Naive thymus-derived CD8-positive, alpha-beta T cell (primary cell): ENCODE results near the gene PRPF40A. TPM values are rescaled to one million over a fixed set of nuclear protein-coding genes. Genes with fewer than 3 reads are reported as not detected.

Source experiments
- ATAC-seq, 2 donors: fragments of 150-1000 bp; cut with Tn5 transposase in 1 of 2; sonication (Bioruptor Pico), chemical (Tn5 transposase) in 1 of 2; 1 replicate in 1 of 2; 2 replicates in 1 of 2; pipeline ENCODE4 v1.10.0; 2021; ENCODE audit warnings: mild to moderate bottlenecking in 2 of 2, moderate library complexity in 2 of 2
- POLR2A ChIA-PET: fragments of 350-600 bp; sonication (Branson Sonifier 250); formaldehyde crosslinking; loops from one replicate; lab custom pipeline; 2021; ENCODE audit warnings: antibody characterized with exemption; lab: Charles Lee
- DNase-seq, 10 donors: peaks; one replicate each; pipeline versions ENCODE4 v3.0.0 to v3.0.0-alpha.2; 2020 to 2022
- H3K27ac Mint-ChIP-seq, 10 donors: one replicate each; pipeline ENCODE4 v1.8.0; 2020 to 2022; ENCODE audit warnings: mild to moderate bottlenecking in 10 of 10, mixed read lengths in 10 of 10, moderate library complexity in 4 of 10, inconsistent platforms in 1 of 10
- H3K27me3 Mint-ChIP-seq, 5 donors: one replicate each; pipeline ENCODE4 v1.8.0; 2021 to 2022; ENCODE audit warnings: mixed read lengths in 5 of 5
- H3K36me3 Mint-ChIP-seq, 3 donors: one replicate each; pipeline ENCODE4 v1.8.0; 2020 to 2022; ENCODE audit warnings: mixed read lengths in 3 of 3, mild to moderate bottlenecking in 2 of 3, inconsistent platforms in 1 of 3
- H3K4me1 Mint-ChIP-seq, 4 donors: one replicate each; pipeline ENCODE4 v1.8.0; 2021 to 2022; ENCODE audit warnings: mixed read lengths in 4 of 4
- H3K4me3 Mint-ChIP-seq, 10 donors: one replicate each; pipeline ENCODE4 v1.8.0; 2020 to 2022; ENCODE audit warnings: mild to moderate bottlenecking in 10 of 10, mixed read lengths in 10 of 10, moderate library complexity in 6 of 10, inconsistent platforms in 1 of 10
- H3K9me3 Mint-ChIP-seq, 9 donors: one replicate each; pipeline ENCODE4 v1.8.0; 2020 to 2022; ENCODE audit warnings: mixed read lengths in 9 of 9, mild to moderate bottlenecking in 3 of 9, inconsistent platforms in 1 of 9, moderate library complexity in 1 of 9
- polyA plus RNA-seq, 3 donors: library from polyadenylated mRNA; unstranded; fragments of 300-500 nt; fragmentation: Illumina TruSeq; gene quantifications; one replicate each; pipeline ENCODE4 v1.2.3, GENCODE V29; 2021
- total RNA-seq, 8 experiments: library from RNA in 2 of 8; stranded (reverse) in 2 of 8; gene quantifications; one replicate each; pipeline ENCODE4 v1.2.3 and lab custom pipeline; 2021 to 2026

PRPF40A gene
- total and polyA plus RNA-seq, 5 experiments from 2014 or later = 104 to 120 (median 111) TPM

GRCh38 chr2:152646264-152646663, 71.0 kb downstream of the PRPF40A start:
- Mint-ChIP-seq H3K4me1 (peaks cover 0 to 6% (median 2%) of the 10 kb centered on the region in 4 donors), H3K9me3 (no peaks in the 10 kb centered on the region), H3K27ac (no peak overlapping the region), H3K27me3 (no peaks in the 10 kb centered on the region), H3K36me3 (peaks cover 0 to 9% (median 0%) of the 10 kb centered on the region in 3 donors), H3K4me3 (no peak overlapping the region)
- ATAC-seq = no peak
- POLR2A ChIA-PET = no interaction called here
- DNase-seq = no peak

GRCh38 chr2:152644189-152644873, 72.9 kb downstream of the PRPF40A start:
- Mint-ChIP-seq H3K27ac (peak overlapping the region in 2 of 10 donors; percentile 8 to 46), H3K4me1 (peaks cover 0 to 7% (median 2%) of the 10 kb centered on the region in 4 donors), H3K9me3 (no peaks in the 10 kb centered on the region)

GRCh38 chr2:152638590-152638989, 78.7 kb downstream of the PRPF40A start:
- H3K4me3 Mint-ChIP-seq = no peak overlapping the region
- no peaks in the 10 kb centered on the region for H3K9me3 Mint-ChIP-seq
- H3K36me3 Mint-ChIP-seq = no peaks in the 10 kb centered on the region
- H3K27ac Mint-ChIP-seq = no peak overlapping the region
- peaks cover 0 to 10% (median 0%) of the 10 kb centered on the region in 4 donors for H3K4me1 Mint-ChIP-seq
- no peak for ATAC-seq
- no peaks in the 10 kb centered on the region for H3K27me3 Mint-ChIP-seq
- no peak for DNase-seq
- POLR2A ChIA-PET = no interaction called here

More at GRCh38 chr2:152644189-152644873, 72.9 kb downstream of the PRPF40A start:
- Mint-ChIP-seq H3K36me3 (no peaks in the 10 kb centered on the region), H3K27me3 (no peaks in the 10 kb centered on the region), H3K4me3 (no peak overlapping the region)
- ATAC-seq (no peak), DNase-seq (no peak)
- POLR2A ChIA-PET = interaction anchor here (1.4 kb wide), 1 partner anchor 469 kb away, joined by 4 read pairs; the partner anchor contains the start of gene STAM2

GRCh38 chr2:152638056-152638455, 79.2 kb downstream of the PRPF40A start:
- H3K9me3 Mint-ChIP-seq = no peaks in the 10 kb centered on the region
- POLR2A ChIA-PET = no interaction called here
- no peak for DNase-seq
- H3K4me3 Mint-ChIP-seq = no peak overlapping the region
- no peak for ATAC-seq
- no peaks in the 10 kb centered on the region for H3K27me3 Mint-ChIP-seq
- peak overlapping the region in 1 of 10 donors; percentile 24 for H3K27ac Mint-ChIP-seq
- no peaks in the 10 kb centered on the region for H3K36me3 Mint-ChIP-seq
- peaks cover 0 to 10% (median 0%) of the 10 kb centered on the region in 4 donors for H3K4me1 Mint-ChIP-seq

GRCh38 chr2:152637251-152637650, 80.0 kb downstream of the PRPF40A start:
- Mint-ChIP-seq H3K4me1 (peaks cover 0 to 10% (median 0%) of the 10 kb centered on the region in 4 donors), H3K9me3 (no peaks in the 10 kb centered on the region), H3K4me3 (no peak overlapping the region), H3K27me3 (no peaks in the 10 kb centered on the region), H3K36me3 (no peaks in the 10 kb centered on the region), H3K27ac (peak overlapping the region in 2 of 10 donors; percentile 27 to 31)
- no peak for DNase-seq
- ATAC-seq = no peak
- POLR2A ChIA-PET = no interaction called here

- Mint-ChIP-seq H3K27ac (peak overlapping the region in 1 of 10 donors; percentile 53), H3K9me3 (no peaks in the 10 kb centered on the region), H3K4me1 (peaks cover 0 to 8% (median 0%) of the 10 kb centered on the region in 4 donors), H3K36me3 (no peaks in the 10 kb centered on the region), H3K4me3 (no peak overlapping the region), H3K27me3 (no peaks in the 10 kb centered on the region)
- ATAC-seq (peak in 1 of 2 donors; percentile 66), DNase-seq (peak; percentile 27 to 74 (median 51))
- POLR2A ChIA-PET = interaction anchor here (2.3 kb wide), 1 partner anchor 460 kb away, joined by 12 read pairs; the partner anchor contains the start of gene STAM2
Measured at GRCh38 chr2:152635635-152636298, 81.5 kb downstream of the PRPF40A start.

GRCh38 chr2:152632736-152633135, 84.5 kb downstream of the PRPF40A start:
- no peak for DNase-seq
- ATAC-seq = no peak
- peaks cover 0 to 6% (median 3%) of the 10 kb centered on the region in 4 donors for H3K4me1 Mint-ChIP-seq
- no peaks in the 10 kb centered on the region for H3K36me3 Mint-ChIP-seq
- no peak overlapping the region for H3K4me3 Mint-ChIP-seq
- H3K27me3 Mint-ChIP-seq = no peaks in the 10 kb centered on the region
- POLR2A ChIA-PET = no interaction called here
- no peak overlapping the region for H3K27ac Mint-ChIP-seq
- no peaks in the 10 kb centered on the region for H3K9me3 Mint-ChIP-seq

- no peak for DNase-seq
- ATAC-seq = no peak
- no peak overlapping the region for H3K27ac Mint-ChIP-seq
- peaks cover 0 to 6% (median 1%) of the 10 kb centered on the region in 4 donors for H3K4me1 Mint-ChIP-seq
- POLR2A ChIA-PET = no interaction called here
- H3K9me3 Mint-ChIP-seq = no peaks in the 10 kb centered on the region
- no peak overlapping the region for H3K4me3 Mint-ChIP-seq
- no peaks in the 10 kb centered on the region for H3K27me3 Mint-ChIP-seq
- H3K36me3 Mint-ChIP-seq = no peaks in the 10 kb centered on the region
Measured at GRCh38 chr2:152630466-152630865, 86.8 kb downstream of the PRPF40A start.

GRCh38 chr2:152629202-152629601, 88.1 kb downstream of the PRPF40A start:
- DNase-seq = no peak
- Mint-ChIP-seq H3K4me1 (peaks cover 0 to 6% (median 0%) of the 10 kb centered on the region in 4 donors), H3K27ac (no peak overlapping the region), H3K36me3 (no peaks in the 10 kb centered on the region), H3K27me3 (peaks cover 0 to 1% (median 0%) of the 10 kb centered on the region in 5 donors), H3K4me3 (no peak overlapping the region), H3K9me3 (no peaks in the 10 kb centered on the region)
- ATAC-seq = no peak
- POLR2A ChIA-PET = no interaction called here

GRCh38 chr2:152627351-152627957, 89.8 kb downstream of the PRPF40A start:
- POLR2A ChIA-PET = no interaction called here
- H3K27ac Mint-ChIP-seq = no peak overlapping the region
- H3K36me3 Mint-ChIP-seq = no peaks in the 10 kb centered on the region

GRCh38 chr2:152626911-152627339, 90.3 kb downstream of the PRPF40A start:
- Mint-ChIP-seq H3K4me3 (no peak overlapping the region), H3K4me1 (peaks cover 0 to 6% (median 0%) of the 10 kb centered on the region in 4 donors), H3K36me3 (no peaks in the 10 kb centered on the region), H3K27ac (no peak overlapping the region), H3K27me3 (peaks cover 0 to 3% (median 0%) of the 10 kb centered on the region in 5 donors), H3K9me3 (no peaks in the 10 kb centered on the region)
- no peak for ATAC-seq
- POLR2A ChIA-PET = no interaction called here
- DNase-seq = no peak

More at GRCh38 chr2:152627351-152627957, 89.8 kb downstream of the PRPF40A start:
- DNase-seq (no peak), ATAC-seq (no peak)
- H3K27me3 Mint-ChIP-seq = peaks cover 0 to 3% (median 0%) of the 10 kb centered on the region in 5 donors
- H3K4me1 Mint-ChIP-seq = peaks cover 0 to 6% (median 0%) of the 10 kb centered on the region in 4 donors
- H3K4me3 Mint-ChIP-seq = no peak overlapping the region
- no peaks in the 10 kb centered on the region for H3K9me3 Mint-ChIP-seq

- no peak overlapping the region for H3K4me3 Mint-ChIP-seq
- peaks cover 0 to 6% (median 0%) of the 10 kb centered on the region in 4 donors for H3K4me1 Mint-ChIP-seq
- no peaks in the 10 kb centered on the region for H3K9me3 Mint-ChIP-seq
- H3K27ac Mint-ChIP-seq = no peak overlapping the region
- peaks cover 0 to 3% (median 0%) of the 10 kb centered on the region in 5 donors for H3K27me3 Mint-ChIP-seq
- ATAC-seq (no peak), DNase-seq (no peak)
- POLR2A ChIA-PET = no interaction called here
- H3K36me3 Mint-ChIP-seq = no peaks in the 10 kb centered on the region
Measured at GRCh38 chr2:152624805-152625204, 92.5 kb downstream of the PRPF40A start.

GRCh38 chr2:152623775-152624174, 93.5 kb downstream of the PRPF40A start:
- Mint-ChIP-seq H3K27ac (no peak overlapping the region), H3K36me3 (no peaks in the 10 kb centered on the region), H3K4me3 (no peak overlapping the region), H3K9me3 (no peaks in the 10 kb centered on the region), H3K4me1 (no peaks in the 10 kb centered on the region), H3K27me3 (peaks cover 0 to 3% (median 0%) of the 10 kb centered on the region in 5 donors)
- no peak for ATAC-seq
- POLR2A ChIA-PET = no interaction called here
- DNase-seq = no peak
